IPS-11a (cell line): Measurements from ENCODE around the gene CHM.
A peak's percentile ranks its signal among the peaks of the same experiment; 100 is the strongest.
"Not testable (repeated sequence)": the region's sequence is repeated elsewhere in the genome, so short reads cannot be mapped to it uniquely, and the experiment has no call there.

Experiments
- H3K4me3 ChIP-seq: one replicate; pipeline ENCODE4 v1.5.1; 2013; ENCODE audit warnings: low read depth, low read length, control low read depth

The CHM gene, protein sequence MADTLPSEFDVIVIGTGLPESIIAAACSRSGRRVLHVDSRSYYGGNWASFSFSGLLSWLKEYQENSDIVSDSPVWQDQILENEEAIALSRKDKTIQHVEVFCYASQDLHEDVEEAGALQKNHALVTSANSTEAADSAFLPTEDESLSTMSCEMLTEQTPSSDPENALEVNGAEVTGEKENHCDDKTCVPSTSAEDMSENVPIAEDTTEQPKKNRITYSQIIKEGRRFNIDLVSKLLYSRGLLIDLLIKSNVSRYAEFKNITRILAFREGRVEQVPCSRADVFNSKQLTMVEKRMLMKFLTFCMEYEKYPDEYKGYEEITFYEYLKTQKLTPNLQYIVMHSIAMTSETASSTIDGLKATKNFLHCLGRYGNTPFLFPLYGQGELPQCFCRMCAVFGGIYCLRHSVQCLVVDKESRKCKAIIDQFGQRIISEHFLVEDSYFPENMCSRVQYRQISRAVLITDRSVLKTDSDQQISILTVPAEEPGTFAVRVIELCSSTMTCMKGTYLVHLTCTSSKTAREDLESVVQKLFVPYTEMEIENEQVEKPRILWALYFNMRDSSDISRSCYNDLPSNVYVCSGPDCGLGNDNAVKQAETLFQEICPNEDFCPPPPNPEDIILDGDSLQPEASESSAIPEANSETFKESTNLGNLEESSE

DNA sequence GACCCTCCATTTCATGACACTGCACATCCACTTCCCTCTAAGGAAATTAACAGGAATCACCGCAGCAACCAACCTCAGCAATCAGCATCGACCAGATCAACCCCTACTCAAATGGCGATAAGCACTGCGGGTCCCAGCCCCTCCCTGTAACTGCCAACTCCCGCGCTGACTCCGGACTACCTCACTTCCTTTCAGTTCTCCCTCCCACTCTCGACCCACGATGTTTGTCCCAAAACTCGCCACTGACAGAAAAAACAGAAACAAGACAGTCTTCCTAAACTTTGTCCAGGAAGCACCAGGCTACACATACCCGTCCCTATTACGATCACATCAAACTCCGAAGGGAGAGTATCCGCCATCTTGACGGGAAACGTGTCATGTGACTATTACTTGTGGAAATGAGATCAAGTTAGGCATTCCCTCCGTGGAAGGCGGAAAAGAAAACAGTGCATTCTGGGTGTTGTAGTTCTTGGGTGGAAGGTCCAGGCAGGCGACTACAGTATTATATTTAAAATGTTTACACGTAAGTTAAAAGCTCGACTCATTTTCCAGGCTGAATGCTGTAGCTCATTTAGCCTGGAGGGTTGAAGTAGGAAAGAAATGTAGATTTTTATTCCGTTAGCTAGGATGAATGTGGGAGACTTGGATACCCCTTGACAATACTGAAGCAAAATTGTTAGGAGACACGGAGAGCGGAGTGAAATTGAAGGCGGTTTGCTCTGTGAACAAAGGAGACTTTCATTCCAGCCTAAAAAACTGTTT lies at the start of gene CHM:
Gene CHM (minus strand): TSS at position 385 of the 762 bp plus-strand sequence. CDS start 26 bp downstream, at position 359.
- peak within 1 kb of the TSS; percentile 77 for H3K4me3 ChIP-seq

DNA sequence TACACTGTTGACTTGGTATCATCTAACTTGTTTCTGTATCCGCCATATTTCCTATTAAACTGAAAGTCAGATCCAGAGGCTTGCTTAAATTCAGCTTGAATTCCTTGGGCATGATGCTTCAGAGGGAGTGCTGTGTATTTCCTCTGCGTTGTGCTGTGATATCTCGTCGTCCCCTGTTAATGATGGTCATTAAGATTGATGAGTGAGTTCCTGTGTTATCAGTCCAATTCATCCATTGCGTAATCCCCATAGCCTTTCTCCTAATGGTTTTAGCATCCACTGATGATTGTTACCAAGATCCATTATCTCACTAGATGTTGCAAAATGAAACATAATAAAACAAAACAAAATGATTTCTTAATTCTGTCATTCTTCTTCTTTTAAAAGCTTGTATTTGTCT lies 31.3 kb upstream of the CHM start:
- no peak overlapping the region for H3K4me3 ChIP-seq

DNA sequence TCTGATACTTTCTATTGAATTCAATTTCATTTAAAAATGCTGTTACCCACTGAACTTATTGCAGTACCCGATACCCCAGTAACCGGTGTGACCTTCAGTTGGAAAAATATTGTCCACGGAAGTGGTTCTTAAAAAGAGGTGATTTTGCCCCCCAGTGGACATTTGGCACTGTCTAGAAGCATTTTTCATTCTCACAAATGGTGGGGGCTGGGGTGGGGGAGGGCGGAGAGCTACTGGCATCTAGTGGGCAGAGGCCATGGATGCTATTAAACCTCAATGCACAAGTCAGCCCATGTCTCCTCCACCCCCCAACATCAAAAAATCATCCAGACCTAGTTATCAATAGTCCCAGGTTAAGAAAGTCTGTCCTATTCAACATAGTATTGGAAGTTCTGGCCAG lies 19.6 kb upstream of the CHM start:
- H3K4me3 ChIP-seq: no peak overlapping the region

DNA sequence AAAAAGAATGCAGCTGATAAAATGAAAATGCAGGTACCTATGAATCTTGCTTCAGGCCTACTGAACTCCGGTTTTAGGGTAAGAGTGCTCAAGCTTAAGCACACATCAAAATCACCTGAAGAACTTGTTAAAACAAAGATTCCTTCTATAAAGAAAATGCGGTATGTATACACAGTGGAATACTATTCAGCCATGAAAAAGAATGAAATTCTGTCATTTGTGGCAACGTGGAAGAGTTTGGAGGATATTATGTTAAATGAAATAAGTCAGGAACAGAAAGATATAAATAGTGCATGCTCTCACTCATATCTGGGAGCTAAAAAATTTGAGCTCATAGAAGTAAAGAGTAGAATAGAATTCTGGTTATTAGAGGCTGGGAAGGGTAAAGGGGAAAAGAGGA lies 14.0 kb upstream of the CHM start:
- no peak overlapping the region for H3K4me3 ChIP-seq

DNA sequence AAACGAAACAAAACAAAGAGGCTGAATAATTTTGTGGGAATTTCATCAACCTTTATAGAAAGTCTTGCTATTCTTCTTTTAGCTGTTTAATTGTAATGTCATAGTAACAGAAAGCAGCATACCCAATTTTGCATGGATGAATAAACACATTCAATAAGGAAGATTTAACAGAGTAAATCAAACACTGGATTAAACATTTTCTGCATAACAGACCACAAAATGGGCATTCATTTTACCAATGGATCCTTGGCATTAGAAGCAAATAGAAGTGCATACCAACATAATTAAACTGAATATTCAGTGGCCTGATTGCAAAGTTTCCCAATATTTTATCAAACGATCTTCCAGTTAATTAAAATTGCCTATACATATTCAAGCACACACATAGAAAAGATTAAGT lies 4.4 kb upstream of the CHM start:
- no peak overlapping the region for H3K4me3 ChIP-seq

DNA sequence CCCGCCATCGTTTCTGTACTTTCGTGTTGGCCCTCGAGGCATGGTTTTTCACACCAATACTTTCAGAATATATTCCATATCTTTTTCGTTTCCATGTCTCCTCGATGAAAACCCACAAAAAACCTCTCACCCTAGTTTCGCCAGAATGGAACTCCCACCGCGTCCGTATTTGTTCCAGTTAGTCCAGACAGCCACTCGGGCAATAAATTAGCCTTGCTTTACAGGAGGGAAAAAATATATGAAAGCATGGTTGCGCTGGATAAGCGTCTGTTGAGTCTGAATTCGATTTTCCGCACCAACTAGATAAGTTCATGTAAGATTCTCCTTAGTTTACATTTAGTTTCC lies 550 bp upstream of the CHM start:
- peak overlapping the region; percentile 77 for H3K4me3 ChIP-seq

DNA sequence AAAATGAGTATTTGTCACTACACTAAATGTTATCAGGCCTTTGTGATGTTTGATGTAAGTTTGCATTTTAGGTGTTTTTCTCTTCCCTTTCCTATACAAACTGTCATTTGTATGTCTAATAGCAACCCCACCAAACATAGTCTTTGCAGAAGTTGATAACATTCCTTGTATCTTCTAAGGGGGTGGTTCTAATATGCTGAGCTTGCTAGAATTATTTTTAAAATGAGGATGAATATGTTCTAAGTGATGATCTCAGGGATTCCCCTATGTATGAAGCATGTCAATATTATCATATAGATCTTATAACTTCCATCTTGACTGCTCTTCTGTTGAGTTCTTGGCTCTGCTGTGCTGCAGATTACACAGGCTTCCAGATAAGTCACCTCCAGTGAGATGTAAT lies 3.1 kb downstream of the CHM start:
- H3K4me3 ChIP-seq: no peak overlapping the region

DNA sequence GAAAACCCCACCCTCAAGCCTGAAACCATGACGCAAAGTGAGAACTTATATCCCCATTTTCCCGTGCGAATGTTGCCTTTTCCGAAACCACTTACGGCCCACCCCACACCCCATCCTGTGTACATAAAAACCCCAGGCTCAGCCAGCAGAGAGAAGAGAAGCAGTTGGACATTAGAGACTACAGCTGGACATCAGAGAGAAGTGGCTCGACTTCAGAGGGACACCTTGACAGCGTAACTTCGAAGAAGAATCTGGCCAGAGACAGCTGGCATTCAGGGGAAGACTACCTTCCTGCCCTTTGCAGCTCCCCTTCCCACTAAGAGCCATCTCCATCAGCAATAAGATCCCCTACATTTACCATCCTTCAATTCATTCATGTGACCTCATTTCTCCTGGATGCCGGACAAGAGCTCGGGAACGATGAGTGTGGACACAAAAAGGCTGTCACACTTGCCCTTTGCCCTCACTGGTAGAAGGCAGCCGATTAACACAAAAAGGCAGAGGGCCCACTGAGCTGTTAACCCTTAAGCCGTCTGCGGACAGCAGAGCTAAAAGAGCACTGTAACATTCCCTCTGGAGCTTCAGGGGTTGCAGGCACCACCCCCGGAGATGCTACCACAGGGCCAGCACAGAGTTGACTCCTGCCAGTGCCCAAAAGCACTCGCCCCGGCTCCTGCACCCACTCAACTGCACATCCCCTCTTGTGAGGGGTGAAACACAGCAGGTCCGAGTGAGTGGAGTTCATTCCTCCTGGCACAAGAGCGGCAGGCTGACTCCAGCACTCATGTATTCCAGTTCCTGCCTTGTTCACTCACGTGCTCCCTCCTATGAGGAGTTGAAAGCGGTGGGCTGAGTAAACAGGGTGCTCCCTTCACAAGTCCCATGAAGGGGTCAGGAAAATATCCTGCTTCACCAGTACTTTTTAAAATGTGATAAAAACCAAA lies 7.5 kb downstream of the CHM start:
- no peak overlapping the region for H3K4me3 ChIP-seq

DNA sequence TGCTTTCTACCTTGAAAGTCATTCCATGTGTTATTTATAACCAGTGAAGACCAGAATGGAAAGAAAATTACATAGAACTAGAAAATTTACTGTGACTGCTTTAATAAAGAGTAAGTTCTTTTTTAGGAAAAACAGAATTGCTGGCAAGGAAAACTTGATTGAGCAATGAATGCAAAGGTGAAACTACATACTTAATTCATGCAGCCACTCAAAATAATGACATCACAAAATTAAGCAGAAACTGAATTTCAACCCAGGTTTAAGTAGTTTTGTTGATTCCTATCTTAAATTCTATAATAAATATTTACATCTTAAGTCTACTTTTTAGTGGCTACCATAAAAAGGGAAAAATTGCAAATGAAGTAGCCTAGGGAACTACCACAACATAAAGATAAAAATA lies 14.0 kb downstream of the CHM start:
- no peak overlapping the region for H3K4me3 ChIP-seq

DNA sequence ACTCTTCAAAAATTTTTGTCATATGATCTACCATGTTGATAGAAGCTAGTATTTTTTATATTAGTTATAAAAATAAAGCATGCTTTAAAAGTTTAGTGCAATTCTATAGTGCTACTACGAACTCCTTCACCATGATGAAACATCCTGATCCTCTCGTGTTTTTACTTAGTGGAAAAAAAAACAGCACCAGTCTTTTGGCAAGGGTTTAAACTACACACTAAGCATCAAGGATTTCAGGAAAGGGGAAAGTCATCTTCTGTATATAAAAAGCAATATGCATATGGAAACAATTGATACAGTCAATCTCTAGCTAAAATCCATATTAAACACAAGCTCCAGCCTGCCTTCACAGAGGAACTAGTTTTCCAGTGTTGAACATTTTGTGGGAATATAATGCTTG lies 18.7 kb downstream of the CHM start:
- H3K4me3 ChIP-seq: no peak overlapping the region

DNA sequence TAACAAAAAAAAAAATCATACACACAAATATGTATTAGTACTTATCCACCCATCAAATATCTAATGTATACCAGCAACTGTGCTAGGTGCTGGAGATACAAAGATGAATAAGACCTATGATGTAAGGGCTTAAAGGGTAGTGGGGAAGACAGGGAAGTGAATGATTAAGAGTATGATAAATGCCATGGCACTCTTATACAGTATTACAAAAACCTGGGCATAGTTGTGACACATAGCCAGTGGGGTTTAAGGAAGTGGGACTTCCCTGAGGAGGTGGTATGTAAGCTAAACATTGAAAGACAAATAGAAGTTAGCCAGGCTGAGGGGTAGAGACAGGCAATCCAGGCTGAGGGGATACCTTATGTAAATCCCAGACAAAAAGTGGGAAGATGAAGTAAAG lies 23.5 kb downstream of the CHM start:
- no peak overlapping the region for H3K4me3 ChIP-seq

DNA sequence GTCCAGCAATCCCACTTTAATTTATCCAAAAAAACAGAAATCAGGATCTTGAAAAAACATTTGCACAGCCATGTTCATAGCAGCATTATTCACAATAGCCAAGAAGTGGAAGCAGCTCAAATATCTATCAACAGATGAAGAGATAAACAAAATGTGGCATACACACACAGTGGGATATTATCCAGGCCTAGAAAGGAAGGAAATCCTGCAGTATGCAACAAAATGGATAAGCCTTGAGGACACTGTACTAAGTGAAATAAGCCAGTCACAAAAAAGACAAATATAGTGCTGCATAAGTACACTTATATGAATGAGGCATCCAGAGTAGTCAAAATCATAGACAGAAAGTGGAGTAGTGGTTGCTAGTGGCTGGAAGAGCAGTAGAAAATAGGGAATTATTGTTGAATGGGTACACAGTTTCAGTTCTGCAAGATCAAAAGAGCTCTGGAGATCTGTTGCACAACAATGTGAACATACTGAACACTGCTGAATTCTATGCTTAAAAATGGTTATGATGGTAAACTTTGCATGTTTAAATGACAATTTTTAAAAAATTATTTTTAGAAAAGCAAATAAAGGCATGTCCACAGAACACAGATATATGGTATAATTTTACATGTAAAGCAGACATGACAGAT lies 25.6 kb downstream of the CHM start:
- no peak overlapping the region for H3K4me3 ChIP-seq

DNA sequence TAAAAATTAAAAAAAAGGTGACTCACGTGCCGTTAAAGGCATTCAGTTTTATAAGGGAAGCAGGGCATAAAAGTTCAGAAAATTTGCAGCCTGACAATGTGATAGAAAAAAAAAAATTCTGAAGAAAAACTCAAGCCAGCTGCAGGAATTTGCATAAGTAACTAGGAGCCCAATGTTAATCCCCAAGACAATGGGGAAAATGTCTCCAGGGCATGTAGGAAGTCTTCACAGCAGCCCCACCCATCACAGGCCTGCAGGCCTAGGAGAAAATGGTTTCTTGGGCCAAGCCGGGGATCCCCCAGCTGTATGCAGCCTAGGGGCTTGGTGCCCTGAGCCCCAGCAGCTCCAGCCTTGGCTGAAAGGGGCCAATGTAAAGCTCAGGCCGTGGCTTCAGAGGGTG lies 31.2 kb downstream of the CHM start:
- H3K4me3 ChIP-seq: no peak overlapping the region

DNA sequence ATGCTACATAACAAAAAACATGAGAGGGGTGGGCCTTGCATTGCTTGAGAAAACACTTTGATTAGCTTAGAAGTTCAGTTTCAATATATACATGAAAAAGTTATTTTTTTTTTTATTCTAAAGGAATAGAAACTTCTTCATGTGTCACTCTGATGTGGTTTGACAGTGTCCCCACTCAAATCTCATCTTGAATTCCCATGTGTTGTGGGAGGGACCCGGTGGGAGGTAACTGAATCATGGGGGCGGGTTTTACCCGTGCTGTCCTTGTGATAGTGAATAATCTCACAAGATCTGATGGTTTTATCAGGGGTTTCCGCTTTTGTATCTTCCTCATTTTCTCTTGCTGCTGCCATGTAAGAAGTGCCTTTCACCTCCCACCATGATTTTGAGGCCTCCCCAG lies 32.4 kb downstream of the CHM start:
- not testable (repeated sequence) for H3K4me3 ChIP-seq

DNA sequence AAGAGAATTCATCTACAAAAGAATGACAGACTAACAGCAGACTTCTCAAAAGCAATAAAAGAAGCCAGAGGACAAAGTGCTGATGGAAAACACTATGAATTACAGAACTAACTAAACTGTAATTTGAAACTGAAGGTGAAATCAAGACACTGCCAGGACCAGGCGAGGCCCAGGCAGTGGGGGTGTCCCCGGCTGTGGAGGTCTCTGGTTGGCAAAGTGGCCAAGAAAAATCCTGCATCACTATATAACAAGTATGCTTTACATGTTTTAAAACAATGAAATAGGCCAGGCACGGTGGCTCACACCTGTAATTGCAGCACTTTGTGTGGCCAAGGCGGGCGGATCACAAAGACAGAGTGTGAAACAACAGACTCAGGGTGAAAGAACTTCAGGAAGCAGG lies 32.9 kb downstream of the CHM start:
- H3K4me3 ChIP-seq: no peak overlapping the region

DNA sequence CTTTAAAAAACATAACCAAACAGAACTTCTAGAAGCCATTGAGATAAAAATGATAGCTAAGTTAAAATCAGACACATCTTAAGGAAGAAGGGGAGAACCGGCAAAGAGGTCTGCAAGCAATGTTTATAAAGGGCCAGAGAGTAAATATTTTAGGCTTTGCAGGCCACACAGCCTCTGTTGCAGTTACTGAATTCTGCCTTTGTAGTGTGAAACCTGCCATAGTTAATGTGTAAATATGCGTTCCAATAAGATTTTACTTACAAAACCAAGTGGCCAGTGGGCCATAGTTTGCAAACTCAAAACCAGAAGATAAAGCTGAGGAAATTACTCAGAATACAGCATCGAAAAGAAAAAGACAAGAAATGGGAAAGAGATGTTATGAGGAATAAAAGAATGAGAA lies 33.6 kb downstream of the CHM start:
- H3K4me3 ChIP-seq: no peak overlapping the region

DNA sequence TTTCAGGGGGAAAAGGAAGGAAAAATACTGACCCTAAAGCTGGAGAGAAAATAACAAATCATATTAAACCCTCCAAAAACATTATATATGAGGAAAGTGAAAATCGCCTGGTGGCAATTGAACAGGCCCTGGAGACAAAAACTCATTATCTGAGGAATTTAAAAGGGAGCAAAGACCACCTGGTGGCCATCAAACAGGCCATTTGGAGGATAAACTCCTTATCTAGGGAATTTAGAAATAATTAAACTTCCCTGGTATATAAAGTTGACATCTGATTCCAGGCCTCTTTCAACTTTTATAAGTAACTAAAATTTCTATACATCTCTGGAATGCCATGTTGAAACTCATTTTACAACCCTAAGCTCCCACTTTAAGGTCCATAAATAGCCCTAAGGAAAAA lies 35.2 kb downstream of the CHM start:
- H3K4me3 ChIP-seq: no peak overlapping the region

DNA sequence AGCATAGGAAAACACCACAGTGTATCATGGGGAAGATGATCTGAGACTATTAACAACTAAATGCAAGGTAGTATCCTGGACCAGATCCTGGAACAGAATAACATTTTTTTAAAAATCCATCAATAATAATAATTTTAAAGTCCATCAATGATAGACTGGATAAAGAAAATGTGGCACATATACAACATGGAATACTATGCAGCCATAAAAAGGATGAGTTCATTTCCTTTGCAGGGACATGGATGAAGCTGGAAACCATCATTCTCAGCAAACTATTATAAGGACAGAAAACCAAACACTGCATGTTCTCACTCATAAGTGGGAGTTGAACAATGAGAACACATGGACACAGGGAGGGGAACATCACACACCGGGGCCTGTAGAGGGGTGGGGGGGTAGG lies 37.6 kb downstream of the CHM start:
- H3K4me3 ChIP-seq: not testable (repeated sequence)

DNA sequence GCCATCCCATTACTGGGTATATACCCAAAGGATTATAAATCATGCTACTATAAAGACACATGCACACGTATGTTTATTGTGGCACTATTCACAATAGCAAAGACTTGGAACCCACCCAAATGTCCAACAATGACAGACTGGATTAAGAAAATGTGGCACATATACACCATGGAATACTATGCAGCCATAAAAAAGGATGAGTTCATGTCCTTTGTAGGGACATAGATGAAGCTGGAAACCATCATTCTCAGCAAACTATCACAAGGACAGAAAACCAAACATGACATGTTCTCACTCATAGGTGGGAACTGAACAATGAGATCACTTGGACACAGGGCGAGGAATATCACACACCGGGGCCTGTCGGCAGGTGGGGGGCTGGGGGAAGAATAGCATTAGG lies 39.5 kb downstream of the CHM start:
- not testable (repeated sequence) for H3K4me3 ChIP-seq

DNA sequence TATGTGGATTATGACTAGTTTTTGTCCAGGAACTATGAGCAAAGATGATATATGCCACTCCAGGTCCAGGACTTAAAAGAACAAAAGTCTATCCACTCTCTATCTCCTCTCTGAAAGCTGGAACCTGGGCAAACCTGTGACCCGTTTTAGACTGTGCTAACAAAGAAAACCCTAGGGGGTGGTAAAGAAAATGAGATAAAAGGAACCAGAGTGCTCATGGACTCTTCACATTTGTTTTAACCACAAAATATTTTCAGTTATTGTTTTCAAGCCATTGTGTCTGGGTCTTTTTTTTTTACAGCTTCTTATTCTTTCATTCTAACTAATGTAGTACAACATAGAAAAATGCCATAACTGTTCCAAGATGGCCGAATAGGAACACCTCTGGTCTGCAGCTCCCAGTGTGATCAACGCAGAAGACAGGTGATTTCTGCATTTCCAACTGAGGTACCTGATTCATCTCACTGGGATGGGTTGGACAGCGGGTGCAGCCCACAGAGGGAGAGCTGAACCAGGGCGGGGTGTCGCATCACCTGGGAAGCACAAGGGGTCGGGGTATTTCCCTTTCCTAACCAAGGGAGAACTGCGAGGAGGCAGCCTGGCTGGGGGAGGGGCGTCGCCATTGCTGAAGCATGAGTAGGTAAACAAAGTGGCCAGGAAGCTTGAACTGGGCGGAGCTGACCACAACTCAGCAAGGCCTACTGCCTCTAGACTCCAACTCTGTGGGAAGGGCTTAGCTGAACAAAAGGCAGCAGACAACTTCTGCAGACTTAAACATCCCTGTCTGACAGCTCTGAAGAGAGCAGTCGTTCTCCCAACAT lies 45.1 kb downstream of the CHM start:
- H3K4me3 ChIP-seq: no peak overlapping the region
